ENCODE measurements around the gene EARS2. TPM values are rescaled to one million over a fixed set of nuclear protein-coding genes. Genes with fewer than 3 reads are reported as not detected.
A peak's percentile ranks its signal among the peaks of the same experiment; 100 is the strongest.

Gene EARS2
- total and polyA plus RNA-seq, 2 of the 4 experiments (the other 2 are of a cell fraction): 28.1 to 37.8 TPM

DNA sequence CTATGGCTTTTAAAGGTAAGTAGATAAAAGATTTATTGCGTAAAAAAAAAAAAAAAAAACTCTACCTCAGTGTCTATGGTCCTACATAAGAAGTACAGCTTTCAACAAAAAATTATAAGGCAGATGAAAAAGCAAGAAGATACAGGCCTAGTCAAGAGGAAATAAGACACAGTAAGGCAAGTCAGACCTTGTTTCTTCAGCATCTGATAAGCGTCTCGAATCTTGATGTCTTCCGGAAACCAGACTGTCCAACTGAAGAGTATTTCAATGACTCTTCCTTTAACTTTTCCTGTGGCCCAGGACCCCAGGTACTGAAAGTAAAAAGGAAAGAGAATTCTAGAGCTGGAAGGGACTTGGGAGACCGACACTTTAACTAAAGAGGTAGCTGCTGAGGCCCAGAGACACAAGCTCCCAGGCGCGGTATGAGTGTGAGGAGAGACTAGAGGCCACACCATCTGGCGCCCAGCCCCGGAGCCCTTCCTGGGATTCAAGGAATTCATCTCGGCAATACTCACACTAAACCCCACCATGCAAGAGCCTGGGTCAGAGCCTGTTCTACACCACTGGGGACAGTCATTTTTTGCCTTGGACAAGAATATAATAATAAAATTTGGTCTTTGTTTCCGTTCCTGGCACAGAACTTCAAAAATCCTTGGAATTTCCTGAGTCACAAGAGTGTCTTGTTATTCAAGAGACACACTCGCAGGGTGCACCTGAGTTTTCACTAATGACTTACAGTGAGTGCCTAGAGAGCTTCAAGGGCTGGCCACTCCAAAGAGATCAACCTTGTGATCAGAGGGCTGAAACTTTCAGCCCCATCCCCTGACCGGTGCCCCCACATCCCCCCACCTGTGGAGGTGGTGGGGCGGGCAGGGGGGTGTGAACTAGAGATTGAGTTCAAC is 65.4 kb downstream of the EARS2 start:
- Histone ChIP-seq H3K4ac (ENCODE audit: low read depth, low read length) (no peak overlapping the region), H3K4me2 (ENCODE audit: low read depth, low read length) (no peak overlapping the region), H4K20me1 (ENCODE audit: insufficient read depth, low read length) (peaks cover 9% of the 10 kb centered on the region; the same call in 1 of the 2 replicates), H3K36me3 (ENCODE audit: control insufficient read depth, insufficient read depth, low read length) (peaks cover 59% of the 10 kb centered on the region), H3K4me1 (ENCODE audit: control insufficient read depth, insufficient read depth, low read length) (peaks cover 5% of the 10 kb centered on the region; the same call in 1 of the 2 replicates), H3K27me3 (ENCODE audit: control insufficient read depth, insufficient read depth, low read length) (no peaks in the 10 kb centered on the region), H2BK5ac (ENCODE audit: low read depth, low read length, poor library complexity, severe bottlenecking) (no peak overlapping the region), H3K79me1 (ENCODE audit: low read depth in 1 of 2, low read length in 2 of 2) (peaks cover 3 to 21% of the 10 kb centered on the region in 2 experiments; a peak in 3 of 4 replicates), H3K9ac (ENCODE audit: low read depth, low read length) (no peak overlapping the region), H3K9me1 (ENCODE audit: insufficient read depth, low read length) (peaks cover 11% of the 10 kb centered on the region), H3K23ac (ENCODE audit: low read depth, low read length) (no peak overlapping the region), H4K5ac (ENCODE audit: low read depth, low read length) (no peak overlapping the region), H3K18ac (ENCODE audit: low read depth, low read length) (no peak overlapping the region), H2BK15ac (ENCODE audit: low read depth, low read length) (no peak overlapping the region), H2BK20ac (ENCODE audit: low read depth, low read length) (no peak overlapping the region), H3K4me3 (ENCODE audit: insufficient read depth, low read depth, low read length) (no peak overlapping the region), H3K27ac (ENCODE audit: insufficient read depth, low read length) (no peak overlapping the region), H4K91ac (ENCODE audit: insufficient read depth, low read depth, low read length) (no peak overlapping the region), H3K14ac (replicated peaks; ENCODE audit: low read depth, low read length) (0 out of 2 replicates have a peak overlapping the region, but pooled peaks have one; percentile 11), H3K9me3 (ENCODE audit: control insufficient read depth, insufficient read depth, low read length) (no peaks in the 10 kb centered on the region), H2AK9ac (replicated peaks; ENCODE audit: low read depth, low read length, poor library complexity) (no peak overlapping the region), H2BK120ac (ENCODE audit: low read depth, low read length) (no peak overlapping the region), H3K56ac (ENCODE audit: extremely low read depth, insufficient read depth, low read length) (no peak overlapping the region), H2AK5ac (ENCODE audit: low read depth, low read length) (no peak overlapping the region), H4K8ac (ENCODE audit: low read depth in 2 of 2, low read length in 2 of 2) (no peak overlapping the region), H2AFZ (replicated peaks; ENCODE audit: low read length, poor library complexity) (no peak overlapping the region)
- ATAC-seq (ENCODE audit: low read depth) (no peak), DNase-seq (peak; percentile 16)
- ChIA-PET POLR2A (ENCODE audit: unreplicated experiment) (no interaction called here), CTCF (interaction anchor here (0.7 kb wide), 1 partner anchor 190 kb away, joined by 3 read pairs; no protein-coding TSS in a partner anchor)
- BruUV-seq (replicated peaks): no TSS peak
- in situ Hi-C loops (cut with MboI; ENCODE audit: low sequenced_read_pairs) (no loop called here), dilution Hi-C loops (cut with HindIII; ENCODE audit: low sequenced_read_pairs, unreplicated experiment) (no loop called here), intact Hi-C loops (cut with micrococcal nuclease) (no loop called here)
- TF ChIP-seq NFE2L2 (IDR thresholded peaks at IDR 0.05; ENCODE audit: low read depth, low read length) (no peak), MAZ (IDR thresholded peaks at IDR 0.05; ENCODE audit: borderline replicate concordance, low read depth, low read length) (no peak), SMC3 (IDR thresholded peaks at IDR 0.05; ENCODE audit: low read depth, low read length) (no peak), FOS (IDR thresholded peaks at IDR 0.05; ENCODE audit: low read depth, low read length) (no peak), POLR2A (IDR thresholded peaks at IDR 0.05; ENCODE audit: low read depth, low read length) (no peak), CHD1 (IDR thresholded peaks at IDR 0.05; ENCODE audit: low read depth, low read length) (no peak), MAFK (IDR thresholded peaks at IDR 0.05; ENCODE audit: low read depth, low read length) (no peak), RAD21 (IDR thresholded peaks at IDR 0.05; ENCODE audit: low read length) (no peak)
- TF ChIP-seq, protein P1, sequence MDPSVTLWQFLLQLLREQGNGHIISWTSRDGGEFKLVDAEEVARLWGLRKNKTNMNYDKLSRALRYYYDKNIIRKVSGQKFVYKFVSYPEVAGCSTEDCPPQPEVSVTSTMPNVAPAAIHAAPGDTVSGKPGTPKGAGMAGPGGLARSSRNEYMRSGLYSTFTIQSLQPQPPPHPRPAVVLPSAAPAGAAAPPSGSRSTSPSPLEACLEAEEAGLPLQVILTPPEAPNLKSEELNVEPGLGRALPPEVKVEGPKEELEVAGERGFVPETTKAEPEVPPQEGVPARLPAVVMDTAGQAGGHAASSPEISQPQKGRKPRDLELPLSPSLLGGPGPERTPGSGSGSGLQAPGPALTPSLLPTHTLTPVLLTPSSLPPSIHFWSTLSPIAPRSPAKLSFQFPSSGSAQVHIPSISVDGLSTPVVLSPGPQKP (IDR thresholded peaks at IDR 0.05; ENCODE audit: borderline replicate concordance, low read depth, low read length): no peak
- TF ChIP-seq, protein P2, sequence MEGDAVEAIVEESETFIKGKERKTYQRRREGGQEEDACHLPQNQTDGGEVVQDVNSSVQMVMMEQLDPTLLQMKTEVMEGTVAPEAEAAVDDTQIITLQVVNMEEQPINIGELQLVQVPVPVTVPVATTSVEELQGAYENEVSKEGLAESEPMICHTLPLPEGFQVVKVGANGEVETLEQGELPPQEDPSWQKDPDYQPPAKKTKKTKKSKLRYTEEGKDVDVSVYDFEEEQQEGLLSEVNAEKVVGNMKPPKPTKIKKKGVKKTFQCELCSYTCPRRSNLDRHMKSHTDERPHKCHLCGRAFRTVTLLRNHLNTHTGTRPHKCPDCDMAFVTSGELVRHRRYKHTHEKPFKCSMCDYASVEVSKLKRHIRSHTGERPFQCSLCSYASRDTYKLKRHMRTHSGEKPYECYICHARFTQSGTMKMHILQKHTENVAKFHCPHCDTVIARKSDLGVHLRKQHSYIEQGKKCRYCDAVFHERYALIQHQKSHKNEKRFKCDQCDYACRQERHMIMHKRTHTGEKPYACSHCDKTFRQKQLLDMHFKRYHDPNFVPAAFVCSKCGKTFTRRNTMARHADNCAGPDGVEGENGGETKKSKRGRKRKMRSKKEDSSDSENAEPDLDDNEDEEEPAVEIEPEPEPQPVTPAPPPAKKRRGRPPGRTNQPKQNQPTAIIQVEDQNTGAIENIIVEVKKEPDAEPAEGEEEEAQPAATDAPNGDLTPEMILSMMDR (conservative IDR thresholded peaks at IDR 0.05; ENCODE audit: low read depth, low read length): no peak
- TF ChIP-seq, protein P3, sequence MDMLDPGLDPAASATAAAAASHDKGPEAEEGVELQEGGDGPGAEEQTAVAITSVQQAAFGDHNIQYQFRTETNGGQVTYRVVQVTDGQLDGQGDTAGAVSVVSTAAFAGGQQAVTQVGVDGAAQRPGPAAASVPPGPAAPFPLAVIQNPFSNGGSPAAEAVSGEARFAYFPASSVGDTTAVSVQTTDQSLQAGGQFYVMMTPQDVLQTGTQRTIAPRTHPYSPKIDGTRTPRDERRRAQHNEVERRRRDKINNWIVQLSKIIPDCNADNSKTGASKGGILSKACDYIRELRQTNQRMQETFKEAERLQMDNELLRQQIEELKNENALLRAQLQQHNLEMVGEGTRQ (IDR thresholded peaks at IDR 0.05; ENCODE audit: low read depth, low read length): no peak
- no CpG with 5 or more reads among the region's 14 CpGs for WGBS, 2 experiments (ENCODE audit: extremely low coverage in 2 of 2, insufficient read length in 1 of 2)
